Vagina (tissue), 2 donors: ENCODE results near the gene OR2T10.

Experiments
- CTCF ChIP-seq, 3 experiments: fragments of 450-650 bp in 2 of 3; fragments of 200-600 bp in 1 of 3; sonication (generic) in 1 of 3; IDR thresholded peaks; one replicate each; pipeline ENCODE4 v1.5.1; 2017 to 2019; ENCODE audit warnings: antibody characterized with exemption in 3 of 3, mild to moderate bottlenecking in 2 of 3, moderate library complexity in 2 of 3
- POLR2A ChIP-seq, 2 donors: fragments of 450-650 bp; IDR thresholded peaks; one replicate each; pipeline ENCODE4 v1.6.1; 2017; ENCODE audit warnings: antibody characterized with exemption in 2 of 2, mild to moderate bottlenecking in 2 of 2, moderate library complexity in 2 of 2

- no peak for TF ChIP-seq CTCF (IDR thresholded peaks at IDR 0.05)
- no peak for TF ChIP-seq POLR2A (IDR thresholded peaks at IDR 0.05)
Measured at GRCh38 chr1:248611883-248612414, 14.4 kb upstream of the OR2T10 start.
